K562 (cell line): ENCODE data around the gene MRPS31. TPM values are rescaled to one million over a fixed set of nuclear protein-coding genes. Genes with fewer than 3 reads are reported as not detected.

Source experiments
- FOSL1 ChIP-seq: fragments of 200-800 bp; sonication (Bioruptor generic); conservative IDR thresholded peaks from 2 replicates; pipeline ENCODE4 v1.6.1; 2016; ENCODE audit warnings: missing genetic modification characterization, missing compliant biosample characterization
- KLF10 ChIP-seq: fragments of 250-450 bp; sonication (Bioruptor Pico); IDR thresholded peaks from 2 replicates; pipeline ENCODE4 v1.6.1; 2021; ENCODE audit warnings: matching md5 sums
- LCOR ChIP-seq: sonication (generic); formaldehyde crosslinking; IDR thresholded peaks from 2 replicates; pipeline ENCODE4 v1.8.0; 2022; ENCODE audit warnings: mild to moderate bottlenecking, missing genetic modification reagents
- NBN ChIP-seq: fragments of 450-650 bp; IDR thresholded peaks from 2 replicates; pipeline ENCODE4 v1.6.1; 2016; ENCODE audit warnings: low read depth, mild to moderate bottlenecking
- NFE2L1 ChIP-seq: fragments of 450-650 bp; IDR thresholded peaks from 2 replicates; pipeline ENCODE4 v1.6.1; 2016; ENCODE audit warnings: missing genetic modification characterization, low read depth, mild to moderate bottlenecking, missing compliant biosample characterization, moderate library complexity, borderline replicate concordance
- NFRKB ChIP-seq: fragments of 450-650 bp; IDR thresholded peaks from 2 replicates; pipeline ENCODE4 v1.6.1; 2016; ENCODE audit warnings: low read depth
- POLR2A ChIP-seq: fragments of 450-650 bp; conservative IDR thresholded peaks from 2 replicates; pipeline ENCODE4 v1.6.1; 2016
- RAD21 ChIP-seq, 2 experiments: fragments of 250-450 bp in 1 of 2; fragments of 450-650 bp in 1 of 2; sonication (Bioruptor Pico) in 1 of 2; formaldehyde crosslinking in 1 of 2; IDR thresholded peaks in 1 of 2; conservative IDR thresholded peaks in 1 of 2; 2 replicates each; pipeline versions ENCODE4 v1.4.0 to v1.8.0; 2020 to 2022; ENCODE audit warnings: mild to moderate bottlenecking in 2 of 2, moderate library complexity in 1 of 2
- TAF1 ChIP-seq: IDR thresholded peaks from 2 replicates; pipeline ENCODE4 v1.6.1; 2011; ENCODE audit warnings: mild to moderate bottlenecking, low read length, moderate library complexity; ENCODE audit not compliant: insufficient read depth, control insufficient read depth, severe bottlenecking; ENCODE audit errors: extremely low read depth
- ZC3H4 ChIP-seq: sonication (generic); formaldehyde crosslinking; IDR thresholded peaks from 2 replicates; pipeline ENCODE4 v1.9.0; 2021; ENCODE audit warnings: missing genetic modification reagents, borderline replicate concordance
- ZFP1 ChIP-seq: fragments of 450-650 bp; formaldehyde crosslinking; IDR thresholded peaks from 2 replicates; pipeline ENCODE4 v1.4.0; 2020; ENCODE audit warnings: mild to moderate bottlenecking, mixed read lengths
- ZKSCAN3 ChIP-seq: fragments of 250-450 bp; sonication (Bioruptor Pico); IDR thresholded peaks from 2 replicates; pipeline ENCODE4 v1.4.0; 2020
- ZNF561 ChIP-seq: fragments of 450-650 bp; formaldehyde crosslinking; conservative IDR thresholded peaks from 2 replicates; pipeline ENCODE4 v1.4.0; 2020; ENCODE audit warnings: mild to moderate bottlenecking, moderate library complexity
- polyA plus RNA-seq, 8 experiments: library from polyadenylated mRNA; depleted of rRNA in 4 of 8; stranded (reverse) in 5 of 8; unstranded in 3 of 8; fragments of >200 nt; fragmentation: Nextera tagmentation in 2 of 8; fragmentation: Illumina TruSeq in 1 of 8; extraction: Ambion mirVana in 2 of 8; extraction: Trizol in 1 of 8; gene quantifications; 2 replicates each; pipeline versions ENCODE4 v1.2.1 to v1.2.3, GENCODE V29; 2011 to 2014; ENCODE audit warnings: inconsistent platforms in 1 of 8, missing spikeins in 1 of 8
- total RNA-seq, 7 experiments: library from RNA; depleted of rRNA in 6 of 7; stranded (reverse); fragments of >200 nt in 6 of 7; fragmentation: Illumina TruSeq in 2 of 7; extraction: Trizol in 2 of 7; gene quantifications; 2 replicates each; pipeline versions ENCODE4 v1.2.1 to v1.2.3, GENCODE V29; 2011 to 2021; ENCODE audit warnings: low replicate concordance in 1 of 7
- TF ChIP-seq, protein P1 (sequence below): IDR thresholded peaks from 2 replicates; pipeline ENCODE4 v1.6.1; 2011; ENCODE audit warnings: borderline replicate concordance, low read depth, mild to moderate bottlenecking, moderate library complexity, low read length; ENCODE audit not compliant: insufficient read depth, poor library complexity, severe bottlenecking
- TF ChIP-seq, protein P2 (sequence below): sonication (generic); formaldehyde crosslinking; IDR thresholded peaks from 2 replicates; pipeline ENCODE4 v1.8.0; 2023; ENCODE audit warnings: mild to moderate bottlenecking, missing genetic modification reagents
- TF ChIP-seq, protein P3 (sequence below), 3 experiments: IDR thresholded peaks in 2 of 3; conservative IDR thresholded peaks in 1 of 3; 2 replicates each; pipeline ENCODE4 v1.5.1; 2011 to 2012; ENCODE audit warnings: low read length in 3 of 3, mild to moderate bottlenecking in 3 of 3, control low read depth in 2 of 3, improper control_type of control experiment in 1 of 3, inconsistent platforms in 1 of 3, low read depth in 1 of 3, mixed read lengths in 1 of 3, moderate library complexity in 1 of 3; ENCODE audit not compliant: insufficient read depth in 2 of 3

MRPS31 gene
- total and polyA plus RNA-seq, 9 of the 15 experiments (the other 6 are each of a cell fraction or from before 2014, with no cell fraction given), result 20.3 to 57.8 (median 37.1) TPM

DNA sequence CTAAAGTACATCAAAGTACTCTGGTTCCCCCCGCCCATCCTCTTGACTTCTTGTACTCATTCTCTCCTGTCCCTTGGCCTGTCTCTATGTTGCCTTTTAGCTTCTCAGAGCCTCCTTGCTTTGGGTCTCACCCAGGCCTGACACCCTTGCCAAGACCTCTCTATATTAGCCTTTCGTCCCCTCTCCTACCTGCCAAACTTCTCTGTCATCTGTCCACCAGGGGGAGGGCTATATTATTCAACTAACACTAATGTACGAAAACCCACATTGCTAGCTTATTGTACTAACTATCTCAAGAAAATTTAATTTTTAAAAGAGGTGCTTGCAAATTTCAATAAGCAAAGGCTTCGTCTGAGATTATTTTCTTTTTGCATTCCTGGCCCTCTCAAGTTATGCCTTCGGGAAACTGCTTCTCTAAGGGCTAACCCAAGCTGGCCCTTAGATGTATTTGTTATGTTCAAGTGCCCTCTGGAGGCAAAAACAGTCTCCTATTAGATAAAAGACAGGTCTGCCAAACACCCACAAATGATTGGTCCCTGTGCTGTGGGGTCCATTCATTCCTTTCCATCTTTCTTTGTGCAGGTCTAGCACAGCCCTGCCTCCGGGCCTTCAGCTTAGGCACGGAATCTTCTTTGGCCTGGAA is 6.3 kb upstream of the MRPS31 start (continued):
- TF ChIP-seq, protein P1, sequence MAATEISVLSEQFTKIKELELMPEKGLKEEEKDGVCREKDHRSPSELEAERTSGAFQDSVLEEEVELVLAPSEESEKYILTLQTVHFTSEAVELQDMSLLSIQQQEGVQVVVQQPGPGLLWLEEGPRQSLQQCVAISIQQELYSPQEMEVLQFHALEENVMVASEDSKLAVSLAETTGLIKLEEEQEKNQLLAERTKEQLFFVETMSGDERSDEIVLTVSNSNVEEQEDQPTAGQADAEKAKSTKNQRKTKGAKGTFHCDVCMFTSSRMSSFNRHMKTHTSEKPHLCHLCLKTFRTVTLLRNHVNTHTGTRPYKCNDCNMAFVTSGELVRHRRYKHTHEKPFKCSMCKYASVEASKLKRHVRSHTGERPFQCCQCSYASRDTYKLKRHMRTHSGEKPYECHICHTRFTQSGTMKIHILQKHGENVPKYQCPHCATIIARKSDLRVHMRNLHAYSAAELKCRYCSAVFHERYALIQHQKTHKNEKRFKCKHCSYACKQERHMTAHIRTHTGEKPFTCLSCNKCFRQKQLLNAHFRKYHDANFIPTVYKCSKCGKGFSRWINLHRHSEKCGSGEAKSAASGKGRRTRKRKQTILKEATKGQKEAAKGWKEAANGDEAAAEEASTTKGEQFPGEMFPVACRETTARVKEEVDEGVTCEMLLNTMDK, result peak; percentile 18
- TF ChIP-seq KLF10 (CRISPR knock-in tag), result no peak
- TF ChIP-seq, protein P2, sequence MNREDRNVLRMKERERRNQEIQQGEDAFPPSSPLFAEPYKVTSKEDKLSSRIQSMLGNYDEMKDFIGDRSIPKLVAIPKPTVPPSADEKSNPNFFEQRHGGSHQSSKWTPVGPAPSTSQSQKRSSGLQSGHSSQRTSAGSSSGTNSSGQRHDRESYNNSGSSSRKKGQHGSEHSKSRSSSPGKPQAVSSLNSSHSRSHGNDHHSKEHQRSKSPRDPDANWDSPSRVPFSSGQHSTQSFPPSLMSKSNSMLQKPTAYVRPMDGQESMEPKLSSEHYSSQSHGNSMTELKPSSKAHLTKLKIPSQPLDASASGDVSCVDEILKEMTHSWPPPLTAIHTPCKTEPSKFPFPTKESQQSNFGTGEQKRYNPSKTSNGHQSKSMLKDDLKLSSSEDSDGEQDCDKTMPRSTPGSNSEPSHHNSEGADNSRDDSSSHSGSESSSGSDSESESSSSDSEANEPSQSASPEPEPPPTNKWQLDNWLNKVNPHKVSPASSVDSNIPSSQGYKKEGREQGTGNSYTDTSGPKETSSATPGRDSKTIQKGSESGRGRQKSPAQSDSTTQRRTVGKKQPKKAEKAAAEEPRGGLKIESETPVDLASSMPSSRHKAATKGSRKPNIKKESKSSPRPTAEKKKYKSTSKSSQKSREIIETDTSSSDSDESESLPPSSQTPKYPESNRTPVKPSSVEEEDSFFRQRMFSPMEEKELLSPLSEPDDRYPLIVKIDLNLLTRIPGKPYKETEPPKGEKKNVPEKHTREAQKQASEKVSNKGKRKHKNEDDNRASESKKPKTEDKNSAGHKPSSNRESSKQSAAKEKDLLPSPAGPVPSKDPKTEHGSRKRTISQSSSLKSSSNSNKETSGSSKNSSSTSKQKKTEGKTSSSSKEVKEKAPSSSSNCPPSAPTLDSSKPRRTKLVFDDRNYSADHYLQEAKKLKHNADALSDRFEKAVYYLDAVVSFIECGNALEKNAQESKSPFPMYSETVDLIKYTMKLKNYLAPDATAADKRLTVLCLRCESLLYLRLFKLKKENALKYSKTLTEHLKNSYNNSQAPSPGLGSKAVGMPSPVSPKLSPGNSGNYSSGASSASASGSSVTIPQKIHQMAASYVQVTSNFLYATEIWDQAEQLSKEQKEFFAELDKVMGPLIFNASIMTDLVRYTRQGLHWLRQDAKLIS (CRISPR knock-in tag), result no peak
- no peak for TF ChIP-seq NFRKB
- TF ChIP-seq TAF1, result no peak
- peak in 1 of 2 experiments; percentile 31; a peak in 2 of 4 replicates for TF ChIP-seq RAD21 (CRISPR knock-in tag; conservative IDR thresholded peaks at IDR 0.05 in 1 of 2, IDR thresholded peaks at IDR 0.05 in 1 of 2)
- no peak for TF ChIP-seq ZNF561 (CRISPR knock-in tag)
- no peak for TF ChIP-seq ZFP1 (CRISPR knock-in tag)
- TF ChIP-seq POLR2A, result no peak
- TF ChIP-seq NBN, result no peak
- TF ChIP-seq ZC3H4, result no peak
- TF ChIP-seq, protein P3, sequence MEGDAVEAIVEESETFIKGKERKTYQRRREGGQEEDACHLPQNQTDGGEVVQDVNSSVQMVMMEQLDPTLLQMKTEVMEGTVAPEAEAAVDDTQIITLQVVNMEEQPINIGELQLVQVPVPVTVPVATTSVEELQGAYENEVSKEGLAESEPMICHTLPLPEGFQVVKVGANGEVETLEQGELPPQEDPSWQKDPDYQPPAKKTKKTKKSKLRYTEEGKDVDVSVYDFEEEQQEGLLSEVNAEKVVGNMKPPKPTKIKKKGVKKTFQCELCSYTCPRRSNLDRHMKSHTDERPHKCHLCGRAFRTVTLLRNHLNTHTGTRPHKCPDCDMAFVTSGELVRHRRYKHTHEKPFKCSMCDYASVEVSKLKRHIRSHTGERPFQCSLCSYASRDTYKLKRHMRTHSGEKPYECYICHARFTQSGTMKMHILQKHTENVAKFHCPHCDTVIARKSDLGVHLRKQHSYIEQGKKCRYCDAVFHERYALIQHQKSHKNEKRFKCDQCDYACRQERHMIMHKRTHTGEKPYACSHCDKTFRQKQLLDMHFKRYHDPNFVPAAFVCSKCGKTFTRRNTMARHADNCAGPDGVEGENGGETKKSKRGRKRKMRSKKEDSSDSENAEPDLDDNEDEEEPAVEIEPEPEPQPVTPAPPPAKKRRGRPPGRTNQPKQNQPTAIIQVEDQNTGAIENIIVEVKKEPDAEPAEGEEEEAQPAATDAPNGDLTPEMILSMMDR (IDR thresholded peaks at IDR 0.05 in 2 of 3, conservative IDR thresholded peaks at IDR 0.05 in 1 of 3; ENCODE audit: insufficient read depth in 2 of 3, low read depth in 1 of 3, low read length in 3 of 3), result peak; percentile 56 to 84 (median 57); a peak in 5 of 6 replicates
- no peak for TF ChIP-seq NFE2L1
- TF ChIP-seq ZKSCAN3, result no peak
- no peak for TF ChIP-seq LCOR (CRISPR knock-in tag)
- peak; percentile 66 for TF ChIP-seq FOSL1 (tag)
